ENCODE results near the gene IRX2. TPM values are rescaled to one million over a fixed set of nuclear protein-coding genes. Genes with fewer than 3 reads are reported as not detected.

The IRX2 gene
- total and polyA plus RNA-seq, 2 donors (not counting 3 experiments of a cell fraction or from before 2014, with no cell fraction given) = not detected

- CTCF ChIA-PET = no interaction called here
- FAIRE-seq = no peak
- H3K9ac ChIP-seq (replicated peaks; ENCODE audit: extremely low read depth, insufficient read depth, low read length) = no peak overlapping the region
- no peak overlapping the region for H3K4me3 ChIP-seq (replicated peaks in 1 of 3; ENCODE audit: insufficient read depth in 1 of 3, low read depth in 1 of 3, low read length in 3 of 3)
- H3K36me3 ChIP-seq (ENCODE audit: control insufficient read depth in 2 of 2, extremely low read depth in 1 of 2, insufficient read depth in 2 of 2, low read length in 2 of 2) = no peaks in the 10 kb centered on the region
- TF ChIP-seq MYC (IDR thresholded peaks at IDR 0.05; ENCODE audit: low read depth, low read length) (no peak), POLR2AphosphoS5 (IDR thresholded peaks at IDR 0.05; ENCODE audit: insufficient read depth, low read depth, low read length) (no peak), POLR2A (IDR thresholded peaks at IDR 0.05; ENCODE audit: low read depth, low read length) (no peak)
- no TSS peak for BruUV-seq (replicated peaks)
- H3K4me2 ChIP-seq (ENCODE audit: insufficient read depth, low read length) = no peak overlapping the region
- H3K79me2 ChIP-seq (ENCODE audit: control insufficient read depth, insufficient read depth, low read length) = no peaks in the 10 kb centered on the region
- no peak overlapping the region for H3K27ac ChIP-seq (ENCODE audit: insufficient read depth, low read depth, low read length)
- no peak overlapping the region for H2AFZ ChIP-seq (ENCODE audit: low read depth, low read length)
- POLR2A ChIA-PET = no interaction called here
- no peaks in the 10 kb centered on the region for H4K20me1 ChIP-seq (replicated peaks; ENCODE audit: control insufficient read depth, extremely low read depth, insufficient read depth, low read length)
- no peaks in the 10 kb centered on the region for H3K9me1 ChIP-seq (replicated peaks; ENCODE audit: control insufficient read depth, extremely low read depth, insufficient read depth, low read length)
- no peaks in the 10 kb centered on the region for H3K4me1 ChIP-seq (ENCODE audit: control insufficient read depth, extremely low read depth, insufficient read depth, low read length)
- H3K27me3 ChIP-seq (ENCODE audit: control insufficient read depth in 2 of 2, insufficient read depth in 2 of 2, low read length in 2 of 2) = no peaks in the 10 kb centered on the region
- dilution Hi-C loops (cut with MboI; ENCODE audit: extremely low pct_ligation_motif_present, low sequenced_read_pairs) (no loop called here), intact Hi-C loops (cut with micrococcal nuclease) (no loop called here)
- DNase-seq (ENCODE audit: low read depth, low spot score) = no peak
- H3K9me3 ChIP-seq (replicated peaks; ENCODE audit: control insufficient read depth, insufficient read depth, low read length) = peaks cover 4% of the 10 kb centered on the region
These were observed 47.9 kb downstream of the IRX2 start for GRCh38 chr5:2703615-2704014.

DNA sequence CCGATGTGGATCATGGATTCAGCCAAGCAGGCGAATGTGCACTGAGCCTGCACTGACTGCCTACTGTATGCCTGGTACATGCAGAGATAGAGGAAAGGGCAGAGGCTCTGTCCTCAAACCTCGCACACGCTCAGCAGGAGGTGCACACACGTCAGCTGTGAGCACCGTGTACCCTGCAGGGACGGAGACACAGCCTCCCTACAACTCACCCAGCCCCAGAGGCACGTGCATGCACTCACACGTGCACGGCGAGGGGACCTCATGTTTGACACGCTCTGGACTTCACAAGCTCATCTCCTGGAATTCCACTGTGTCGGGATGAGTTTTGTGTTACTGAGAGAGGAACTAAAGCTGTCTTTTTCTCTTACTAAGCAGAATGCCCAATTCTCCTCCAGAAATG, 48.4 kb downstream of the IRX2 start:
- Histone ChIP-seq H3K9me1 (replicated peaks; ENCODE audit: control insufficient read depth, extremely low read depth, insufficient read depth, low read length) (no peaks in the 10 kb centered on the region), H3K4me1 (ENCODE audit: control insufficient read depth, extremely low read depth, insufficient read depth, low read length) (no peaks in the 10 kb centered on the region), H3K9me3 (replicated peaks; ENCODE audit: control insufficient read depth, insufficient read depth, low read length) (peaks cover 4% of the 10 kb centered on the region), H3K27ac (ENCODE audit: insufficient read depth, low read depth, low read length) (no peak overlapping the region), H3K36me3 (ENCODE audit: control insufficient read depth in 2 of 2, extremely low read depth in 1 of 2, insufficient read depth in 2 of 2, low read length in 2 of 2) (no peaks in the 10 kb centered on the region), H3K4me3 (replicated peaks in 1 of 3; ENCODE audit: insufficient read depth in 1 of 3, low read depth in 1 of 3, low read length in 3 of 3) (no peak overlapping the region), H4K20me1 (replicated peaks; ENCODE audit: control insufficient read depth, extremely low read depth, insufficient read depth, low read length) (no peaks in the 10 kb centered on the region), H2AFZ (ENCODE audit: low read depth, low read length) (no peak overlapping the region), H3K4me2 (ENCODE audit: insufficient read depth, low read length) (no peak overlapping the region), H3K27me3 (ENCODE audit: control insufficient read depth in 2 of 2, insufficient read depth in 2 of 2, low read length in 2 of 2) (no peaks in the 10 kb centered on the region), H3K9ac (replicated peaks; ENCODE audit: extremely low read depth, insufficient read depth, low read length) (no peak overlapping the region), H3K79me2 (ENCODE audit: control insufficient read depth, insufficient read depth, low read length) (no peaks in the 10 kb centered on the region)
- no peak for DNase-seq (ENCODE audit: low read depth, low spot score)
- intact Hi-C loops (cut with micrococcal nuclease) (no loop called here), dilution Hi-C loops (cut with MboI; ENCODE audit: extremely low pct_ligation_motif_present, low sequenced_read_pairs) (no loop called here)
- FAIRE-seq = no peak
- POLR2A ChIA-PET = no interaction called here
- CTCF ChIA-PET = no interaction called here
- BruUV-seq (replicated peaks) = no TSS peak
- TF ChIP-seq JUN (IDR thresholded peaks at IDR 0.05; ENCODE audit: borderline replicate concordance, insufficient read depth, insufficient read length, low read depth) (no peak), MYC (IDR thresholded peaks at IDR 0.05; ENCODE audit: low read depth, low read length) (no peak), FOS (IDR thresholded peaks at IDR 0.05; ENCODE audit: borderline replicate concordance, insufficient read depth, low read length) (no peak), POLR2AphosphoS5 (IDR thresholded peaks at IDR 0.05; ENCODE audit: insufficient read depth, low read depth, low read length) (no peak), GATA2 (IDR thresholded peaks at IDR 0.05; ENCODE audit: insufficient read depth, insufficient read length, low read depth, low read length) (no peak), CTCF (IDR thresholded peaks at IDR 0.05; ENCODE audit: extremely low read depth in 1 of 2, insufficient read depth in 1 of 2, low read depth in 1 of 2, low read length in 2 of 2) (no peak), POLR2A (IDR thresholded peaks at IDR 0.05; ENCODE audit: low read depth, low read length) (no peak)
- TF ChIP-seq, protein P1, sequence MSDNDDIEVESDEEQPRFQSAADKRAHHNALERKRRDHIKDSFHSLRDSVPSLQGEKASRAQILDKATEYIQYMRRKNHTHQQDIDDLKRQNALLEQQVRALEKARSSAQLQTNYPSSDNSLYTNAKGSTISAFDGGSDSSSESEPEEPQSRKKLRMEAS (IDR thresholded peaks at IDR 0.05; ENCODE audit: insufficient read depth, insufficient read length) = no peak
